Tibial nerve (tissue), 4 donors: ENCODE results near the gene TMX2.

ENCODE experiments used
- EP300 ChIP-seq, 2 donors: sonication (generic); formaldehyde crosslinking; IDR thresholded peaks; one replicate each; pipeline ENCODE4 v1.6.1; 2017; ENCODE audit warnings: antibody characterized with exemption in 2 of 2, mild to moderate bottlenecking in 1 of 2
- TF ChIP-seq, protein P1 (sequence below), 5 experiments: fragments of 200-600 bp in 3 of 5; fragments of 450-650 bp in 2 of 5; sonication (generic) in 3 of 5; IDR thresholded peaks; one replicate each; pipeline ENCODE4 v1.5.1; 2016 to 2019; ENCODE audit warnings: antibody characterized with exemption in 5 of 5, mild to moderate bottlenecking in 3 of 5, moderate library complexity in 2 of 5

GRCh38 chr11:57777969-57778317, 65.5 kb downstream of the TMX2 start:
- TF ChIP-seq, protein P1, sequence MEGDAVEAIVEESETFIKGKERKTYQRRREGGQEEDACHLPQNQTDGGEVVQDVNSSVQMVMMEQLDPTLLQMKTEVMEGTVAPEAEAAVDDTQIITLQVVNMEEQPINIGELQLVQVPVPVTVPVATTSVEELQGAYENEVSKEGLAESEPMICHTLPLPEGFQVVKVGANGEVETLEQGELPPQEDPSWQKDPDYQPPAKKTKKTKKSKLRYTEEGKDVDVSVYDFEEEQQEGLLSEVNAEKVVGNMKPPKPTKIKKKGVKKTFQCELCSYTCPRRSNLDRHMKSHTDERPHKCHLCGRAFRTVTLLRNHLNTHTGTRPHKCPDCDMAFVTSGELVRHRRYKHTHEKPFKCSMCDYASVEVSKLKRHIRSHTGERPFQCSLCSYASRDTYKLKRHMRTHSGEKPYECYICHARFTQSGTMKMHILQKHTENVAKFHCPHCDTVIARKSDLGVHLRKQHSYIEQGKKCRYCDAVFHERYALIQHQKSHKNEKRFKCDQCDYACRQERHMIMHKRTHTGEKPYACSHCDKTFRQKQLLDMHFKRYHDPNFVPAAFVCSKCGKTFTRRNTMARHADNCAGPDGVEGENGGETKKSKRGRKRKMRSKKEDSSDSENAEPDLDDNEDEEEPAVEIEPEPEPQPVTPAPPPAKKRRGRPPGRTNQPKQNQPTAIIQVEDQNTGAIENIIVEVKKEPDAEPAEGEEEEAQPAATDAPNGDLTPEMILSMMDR (IDR thresholded peaks at IDR 0.05): no peak
- no peak for TF ChIP-seq EP300 (IDR thresholded peaks at IDR 0.05)
